GM15510 (cell line): ENCODE results near the gene NEDD1.

Source experiments
- POLR2A ChIP-seq: IDR thresholded peaks from 3 replicates; pipeline ENCODE4 v1.6.1; 2011; ENCODE audit warnings: borderline replicate concordance; ENCODE audit not compliant: insufficient read length; ENCODE audit errors: extremely low read depth

NEDD1 gene

GRCh38 chr12:96906849-96907670 lies at the start of gene NEDD1:
TSS of gene NEDD1 (plus strand) at chr12:96907257. CDS start at chr12:96909760, 2,503 bp downstream.
- TF ChIP-seq POLR2A, result peak; percentile 95

- TF ChIP-seq POLR2A, result no peak
Measured at GRCh38 chr12:96858162-96858561, 48.9 kb upstream of the NEDD1 start.

DNA sequence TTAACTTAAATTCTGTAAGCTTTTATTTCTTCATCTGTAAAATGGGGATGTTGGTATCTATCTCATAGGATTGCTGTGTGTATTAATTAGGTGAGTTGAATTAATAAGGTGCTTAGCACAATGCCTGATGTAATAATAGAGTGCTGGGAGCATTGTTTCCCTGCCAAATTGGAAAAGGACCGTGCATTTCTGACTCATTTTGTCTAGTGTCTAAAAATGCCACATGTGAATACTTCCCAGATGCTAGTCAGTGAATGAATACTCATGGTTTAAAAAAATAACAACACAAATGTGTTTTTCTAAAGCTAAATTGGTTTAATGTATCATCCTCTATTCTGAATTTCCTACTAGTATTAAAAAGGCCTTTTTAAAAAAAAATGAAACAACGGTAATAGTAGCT lies 45.4 kb upstream of the NEDD1 start:
- TF ChIP-seq POLR2A, result no peak

- TF ChIP-seq POLR2A, result no peak
Measured at GRCh38 chr12:96862326-96862725, 44.7 kb upstream of the NEDD1 start.

GRCh38 chr12:96864335-96864734 lies 42.7 kb upstream of the NEDD1 start:
- TF ChIP-seq POLR2A, result no peak

GRCh38 chr12:96866801-96867590 lies 40.1 kb upstream of the NEDD1 start:
- TF ChIP-seq POLR2A, result no peak

- TF ChIP-seq POLR2A, result no peak
Measured at GRCh38 chr12:96870946-96871345, 36.1 kb upstream of the NEDD1 start.

DNA sequence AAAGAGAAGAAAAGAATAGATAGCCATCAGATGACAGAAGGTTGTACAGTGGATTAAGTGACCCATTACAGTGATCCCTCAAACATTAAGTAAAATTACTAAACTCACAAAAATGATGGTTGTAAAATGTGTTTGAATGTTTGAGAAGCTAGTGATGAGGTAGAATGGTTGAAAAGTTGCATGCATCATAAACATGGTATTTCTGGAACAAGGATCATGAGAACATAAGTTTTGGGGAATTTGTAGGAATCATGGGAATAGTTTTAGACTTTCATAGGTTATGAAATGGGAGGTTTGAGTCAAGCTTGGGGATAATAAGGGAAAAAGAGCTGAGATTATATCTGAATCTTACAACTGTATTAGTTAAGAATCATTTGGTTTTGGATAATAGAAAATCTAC lies 34.1 kb upstream of the NEDD1 start:
- TF ChIP-seq POLR2A, result no peak

- TF ChIP-seq POLR2A, result no peak
Measured at GRCh38 chr12:96874211-96874610, 32.8 kb upstream of the NEDD1 start.

GRCh38 chr12:96876966-96877365 lies 30.1 kb upstream of the NEDD1 start:
- TF ChIP-seq POLR2A, result no peak

- TF ChIP-seq POLR2A, result no peak
Measured at GRCh38 chr12:96878704-96879103, 28.4 kb upstream of the NEDD1 start.

GRCh38 chr12:96879301-96879700 lies 27.8 kb upstream of the NEDD1 start:
- no peak for TF ChIP-seq POLR2A

DNA sequence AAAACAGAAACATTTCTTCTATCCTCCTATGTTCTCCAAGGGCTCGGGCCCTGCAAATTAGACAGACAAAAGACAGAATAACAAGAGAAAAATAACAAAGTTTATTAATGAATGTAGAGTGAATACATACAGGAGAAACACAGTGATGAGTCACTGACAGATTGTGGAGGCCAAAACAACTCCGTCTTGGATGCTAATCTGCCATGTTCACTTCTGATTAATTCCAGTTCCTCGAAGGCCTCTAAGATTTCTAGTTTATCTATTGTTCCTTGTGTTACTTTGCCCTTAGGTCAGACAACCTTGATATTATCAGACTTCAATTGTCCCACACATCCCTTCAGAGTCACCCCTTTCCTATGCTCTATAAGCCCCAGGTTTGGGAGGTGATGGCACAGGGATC lies 26.8 kb upstream of the NEDD1 start:
- TF ChIP-seq POLR2A, result no peak

DNA sequence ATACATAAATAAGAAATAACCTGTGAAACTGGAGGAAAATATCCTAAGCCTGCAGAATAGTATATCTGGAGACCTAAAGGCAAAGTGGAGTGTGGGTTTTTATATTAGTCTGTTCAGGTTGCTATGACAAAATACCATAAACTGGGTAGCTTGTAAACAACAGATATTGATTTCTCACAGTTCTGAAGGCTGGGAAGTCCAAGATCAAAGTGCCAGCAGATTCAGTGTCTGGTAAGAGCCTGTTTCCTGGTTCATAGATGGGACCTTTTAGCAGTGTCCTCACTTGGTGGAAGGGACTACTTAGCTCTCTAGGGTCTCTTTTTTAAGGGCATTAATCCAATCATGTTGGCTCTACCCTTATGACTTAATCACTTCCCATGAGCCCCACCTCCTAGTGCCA lies 25.4 kb upstream of the NEDD1 start:
- no peak for TF ChIP-seq POLR2A

- no peak for TF ChIP-seq POLR2A
Measured at GRCh38 chr12:96882862-96883261, 24.2 kb upstream of the NEDD1 start.

DNA sequence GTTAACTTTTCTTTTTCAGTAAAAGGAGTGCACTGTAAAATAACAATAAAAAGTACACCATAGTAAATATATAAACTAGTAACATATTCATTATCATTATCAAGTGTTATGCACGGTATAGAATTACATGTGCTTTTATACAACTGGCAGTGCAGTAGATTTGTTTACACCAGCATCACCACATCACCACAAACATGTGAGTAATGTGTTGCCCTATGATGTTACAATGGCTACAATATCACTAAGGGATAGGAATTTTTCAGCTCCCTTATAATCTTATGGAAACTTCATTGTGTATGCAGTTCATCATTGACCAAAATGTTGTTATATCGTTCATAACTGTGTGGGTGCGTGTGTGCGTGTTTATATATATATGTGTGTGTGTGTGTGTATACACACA lies 23.5 kb upstream of the NEDD1 start:
- TF ChIP-seq POLR2A, result no peak
